ENCODE results near the gene ABLIM2. TPM values are rescaled to one million over a fixed set of nuclear protein-coding genes. Genes with fewer than 3 reads are reported as not detected.

The ABLIM2 gene
- total RNA-seq, 4 donors from 2014 or later = 10.6 to 31.7 (median 20.3) TPM

- TF ChIP-seq CTCF (IDR thresholded peaks at IDR 0.05) = no peak
- no peak for TF ChIP-seq POLR2A (IDR thresholded peaks at IDR 0.05)
- no peak for DNase-seq (ENCODE audit: low spot score in 2 of 2)
- no peak overlapping the region for H3K4me3 ChIP-seq (ENCODE audit: low read depth, poor library complexity, severe bottlenecking)
- intact Hi-C loops (cut with DNase I; ENCODE audit: low total_unique reads) = no loop called here
- 75 to 77% methylated on average over 18 to 20 of the region's 21 CpGs for WGBS, 2 donors
Measured at GRCh38 chr4:8083086-8083825, 75.4 kb downstream of the ABLIM2 start.

GRCh38 chr4:8082517-8083055 lies 76.0 kb downstream of the ABLIM2 start:
- WGBS, 2 donors = 71 to 72% methylated on average over 10 of the region's 10 CpGs

GRCh38 chr4:8081621-8082516 lies 76.7 kb downstream of the ABLIM2 start:
- no peak for DNase-seq (ENCODE audit: low spot score in 2 of 2)
- 85% methylated on average over 27 to 28 of the region's 29 CpGs for WGBS, 2 donors
- intact Hi-C loops (cut with DNase I; ENCODE audit: low total_unique reads) = no loop called here
- H3K4me3 ChIP-seq (ENCODE audit: low read depth, poor library complexity, severe bottlenecking) = no peak overlapping the region
- no peak for TF ChIP-seq POLR2A (IDR thresholded peaks at IDR 0.05)
- TF ChIP-seq CTCF (IDR thresholded peaks at IDR 0.05) = no peak

More at GRCh38 chr4:8082517-8083055, 76.0 kb downstream of the ABLIM2 start:
- no peak overlapping the region for H3K4me3 ChIP-seq (ENCODE audit: low read depth, poor library complexity, severe bottlenecking)
- TF ChIP-seq CTCF (IDR thresholded peaks at IDR 0.05) (no peak), POLR2A (IDR thresholded peaks at IDR 0.05) (no peak)
- DNase-seq (ENCODE audit: low spot score in 2 of 2) = no peak
- intact Hi-C loops (cut with DNase I; ENCODE audit: low total_unique reads) = no loop called here

- 91% methylated on average over 11 of the region's 11 CpGs for WGBS, 2 donors
- H3K4me3 ChIP-seq (ENCODE audit: low read depth, poor library complexity, severe bottlenecking) = no peak overlapping the region
- DNase-seq (ENCODE audit: low spot score in 2 of 2) = no peak
- no peak for TF ChIP-seq POLR2A (IDR thresholded peaks at IDR 0.05)
- no peak for TF ChIP-seq CTCF (IDR thresholded peaks at IDR 0.05)
- intact Hi-C loops (cut with DNase I; ENCODE audit: low total_unique reads) = no loop called here
Measured at GRCh38 chr4:8081171-8081570, 77.4 kb downstream of the ABLIM2 start.

- TF ChIP-seq CTCF (IDR thresholded peaks at IDR 0.05) (no peak), POLR2A (IDR thresholded peaks at IDR 0.05) (no peak)
- WGBS, 2 donors = 59 to 69% methylated on average over 5 of the region's 5 CpGs
Measured at GRCh38 chr4:8080754-8081065, 77.9 kb downstream of the ABLIM2 start.

More at GRCh38 chr4:8080754-8081065, 77.9 kb downstream of the ABLIM2 start:
- no peak overlapping the region for H3K4me3 ChIP-seq (ENCODE audit: low read depth, poor library complexity, severe bottlenecking)
- intact Hi-C loops (cut with DNase I; ENCODE audit: low total_unique reads) = no loop called here
- DNase-seq (ENCODE audit: low spot score in 2 of 2) = no peak

Data from lower leg skin (tissue), 4 donors.